Endothelial cell of umbilical vein (primary cell): ENCODE data around the gene AUTS2. TPM values are rescaled to one million over a fixed set of nuclear protein-coding genes. Genes with fewer than 3 reads are reported as not detected.

ENCODE experiments used
- BruUV-seq: library from RNA; stranded (reverse); fragments of 400-500 nt; replicated peaks from 2 replicates; lab custom pipeline; 2021; lab: Mats Ljungman, UMichigan
- CTCF ChIA-PET: fragments of 300-600, 350-600 bp; sonication (Branson Sonifier 250); formaldehyde crosslinking; loops from one replicate; lab custom pipeline; 2021; ENCODE audit warnings: antibody characterized with exemption, inconsistent platforms; lab: Charles Lee
- POLR2A ChIA-PET: fragments of 300-600, 350-600 bp; sonication (Branson Sonifier 250); formaldehyde crosslinking; loops from one replicate; lab custom pipeline; 2021; ENCODE audit warnings: antibody characterized with exemption, inconsistent platforms; lab: Charles Lee
- DNase-seq: peaks from one replicate; pipeline ENCODE4 v3.0.0-alpha.2; 2011; ENCODE audit warnings: low read depth, low spot score
- FAIRE-seq: peaks from 2 replicates; lab custom pipeline; 2011; peaks lifted over from hg19 to GRCh38; lab: Jason Lieb, UNC
- H2AFZ ChIP-seq: 2 replicates; pipeline ENCODE4 v1.6.0; 2012; ENCODE audit warnings: low read depth, low read length, control low read depth, inconsistent platforms
- H3K27ac ChIP-seq: 2 replicates; pipeline ENCODE4 v1.5.1; 2011; ENCODE audit warnings: low read depth, mild to moderate bottlenecking, control low read depth, low read length, moderate library complexity; ENCODE audit not compliant: insufficient read depth
- H3K27me3 ChIP-seq, 2 experiments: 2 replicates each; pipeline versions ENCODE4 v1.6.0 to v1.6.1; 2011; ENCODE audit warnings: low read length in 2 of 2, mixed read lengths in 1 of 2; ENCODE audit not compliant: control insufficient read depth in 2 of 2, insufficient read depth in 2 of 2
- H3K36me3 ChIP-seq, 2 experiments: 2 replicates in 1 of 2; 3 replicates in 1 of 2; pipeline ENCODE4 v1.5.1; 2011; ENCODE audit warnings: low read length in 2 of 2, mild to moderate bottlenecking in 1 of 2, moderate library complexity in 1 of 2; ENCODE audit not compliant: control insufficient read depth in 2 of 2, insufficient read depth in 2 of 2; ENCODE audit errors: extremely low read depth in 1 of 2
- H3K4me1 ChIP-seq: 3 replicates; pipeline ENCODE4 v1.5.1; 2011; ENCODE audit warnings: mild to moderate bottlenecking, low read length; ENCODE audit not compliant: control insufficient read depth, insufficient read depth; ENCODE audit errors: extremely low read depth
- H3K4me2 ChIP-seq: 2 replicates; pipeline ENCODE4 v1.6.1; 2011; ENCODE audit warnings: low read length, control low read depth, mixed read lengths; ENCODE audit not compliant: insufficient read depth
- H3K4me3 ChIP-seq, 3 experiments: fragments of 200-600 bp in 1 of 3; sonication (generic), shearing (Covaris generic) in 1 of 3; replicated peaks in 1 of 3; 2 replicates each; pipeline ENCODE4 v1.5.1; 2011 to 2016; ENCODE audit warnings: control low read depth in 3 of 3, low read length in 3 of 3, mild to moderate bottlenecking in 2 of 3, inconsistent platforms in 1 of 3, low read depth in 1 of 3, moderate library complexity in 1 of 3; ENCODE audit not compliant: insufficient read depth in 1 of 3
- H3K79me2 ChIP-seq: 2 replicates; pipeline ENCODE4 v1.6.0; 2012; ENCODE audit warnings: low read length, inconsistent platforms; ENCODE audit not compliant: control insufficient read depth, insufficient read depth
- H3K9ac ChIP-seq: replicated peaks from 2 replicates; pipeline ENCODE3; 2011; ENCODE audit warnings: low read length, control low read depth; ENCODE audit not compliant: insufficient read depth; ENCODE audit errors: extremely low read depth
- H3K9me1 ChIP-seq: replicated peaks from 3 replicates; pipeline ENCODE4 v1.6.0; 2011; ENCODE audit warnings: mild to moderate bottlenecking, low read length; ENCODE audit not compliant: control insufficient read depth, insufficient read depth; ENCODE audit errors: extremely low read depth
- H3K9me3 ChIP-seq: replicated peaks from 2 replicates; pipeline ENCODE4 v1.5.1; 2012; ENCODE audit warnings: low read length, inconsistent platforms; ENCODE audit not compliant: control insufficient read depth, insufficient read depth
- H4K20me1 ChIP-seq: replicated peaks from 2 replicates; pipeline ENCODE3; 2011; ENCODE audit warnings: mild to moderate bottlenecking, low read length; ENCODE audit not compliant: control insufficient read depth, insufficient read depth; ENCODE audit errors: extremely low read depth
- EZH2 ChIP-seq: IDR thresholded peaks from 2 replicates; pipeline ENCODE4 v1.6.1; 2012; ENCODE audit warnings: borderline replicate concordance, low read depth, mild to moderate bottlenecking, moderate library complexity, low read length, inconsistent platforms; ENCODE audit not compliant: severe bottlenecking
- FOS ChIP-seq: IDR thresholded peaks from 2 replicates; pipeline ENCODE4 v1.6.1; 2011; ENCODE audit warnings: mild to moderate bottlenecking, low read length, moderate library complexity, borderline replicate concordance; ENCODE audit not compliant: insufficient read depth
- GATA2 ChIP-seq: IDR thresholded peaks from 2 replicates; pipeline ENCODE4 v1.7.0; 2011; ENCODE audit warnings: low read depth, mild to moderate bottlenecking, moderate library complexity, mixed read lengths, low read length; ENCODE audit not compliant: insufficient read length, insufficient read depth
- JUN ChIP-seq: IDR thresholded peaks from 2 replicates; pipeline ENCODE4 v1.6.1; 2011; ENCODE audit warnings: borderline replicate concordance, low read depth; ENCODE audit not compliant: insufficient read length, insufficient read depth
- MYC ChIP-seq: IDR thresholded peaks from one replicate; pipeline ENCODE4 v1.6.1; 2011; ENCODE audit warnings: mild to moderate bottlenecking, low read depth, low read length
- POLR2A ChIP-seq: IDR thresholded peaks from 2 replicates; pipeline ENCODE4 v1.6.1; 2012; ENCODE audit warnings: low read depth, mild to moderate bottlenecking, control low read depth, low read length
- POLR2AphosphoS5 ChIP-seq: IDR thresholded peaks from 2 replicates; pipeline ENCODE4 v1.6.1; 2012; ENCODE audit warnings: low read depth, mild to moderate bottlenecking, control low read depth, low read length, moderate library complexity; ENCODE audit not compliant: insufficient read depth
- dilution Hi-C: fragments of 300-500 bp; cut with MboI; formaldehyde crosslinking; loops from one replicate; pipeline ENCODE4 v1.15.0; 2019; ENCODE audit warnings: low sequenced_read_pairs; ENCODE audit not compliant: extremely low pct_ligation_motif_present
- intact Hi-C: fragments of 100-400 bp; cut with micrococcal nuclease; formaldehyde crosslinking; loops from one replicate; pipeline ENCODE4 v1.10.0; 2022
- polyA plus RNA-seq, 4 experiments: library from polyadenylated mRNA; depleted of rRNA in 3 of 4; stranded (reverse) in 3 of 4; unstranded in 1 of 4; fragments of >200 nt; gene quantifications; 2 replicates each; pipeline versions ENCODE4 v1.2.1 to v1.2.3, GENCODE V29; 2011 to 2012; ENCODE audit warnings: missing spikeins in 1 of 4
- total RNA-seq: library from RNA; stranded (reverse); gene quantifications from 2 replicates; pipeline ENCODE4 v1.2.3, GENCODE V29; 2021
- TF ChIP-seq, protein P1 (sequence below): IDR thresholded peaks from 2 replicates; pipeline ENCODE4 v1.6.1; 2011; ENCODE audit not compliant: insufficient read depth, insufficient read length
- TF ChIP-seq, protein P2 (sequence below), 2 donors: IDR thresholded peaks; 1 replicate in 1 of 2; 2 replicates in 1 of 2; pipeline ENCODE4 v1.5.1; 2011; ENCODE audit warnings: low read length in 2 of 2, mild to moderate bottlenecking in 2 of 2, moderate library complexity in 2 of 2, control low read depth in 1 of 2, inconsistent platforms in 1 of 2, low read depth in 1 of 2; ENCODE audit not compliant: insufficient read depth in 1 of 2; ENCODE audit errors: extremely low read depth in 1 of 2

Gene AUTS2
- total and polyA plus RNA-seq, 2 donors (not counting 3 experiments of a cell fraction or from before 2014, with no cell fraction given): 0.59 to 8.0 TPM

DNA sequence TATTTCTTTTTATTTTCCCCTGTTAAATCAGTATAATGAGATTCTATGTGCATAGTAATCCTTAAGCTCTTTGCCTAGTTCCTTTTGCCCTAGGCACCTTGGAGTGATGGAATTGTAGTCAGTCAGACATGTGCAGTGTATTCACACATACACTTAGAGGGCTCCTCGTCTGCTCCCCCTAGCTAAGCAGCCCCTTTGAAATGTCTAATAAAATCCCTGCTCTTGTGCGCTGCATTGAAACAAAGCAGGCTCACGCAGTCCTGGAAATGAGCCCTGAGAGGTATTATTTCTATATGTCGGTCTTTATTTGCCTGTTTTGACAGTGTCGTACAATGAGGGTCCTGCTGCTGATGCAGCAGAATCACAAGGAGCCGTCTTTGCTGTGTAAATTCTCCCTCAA, 258.7 kb downstream of the AUTS2 start:
- intact Hi-C loops: no loop called here
- Histone ChIP-seq H3K79me2 (no peaks in the 10 kb centered on the region), H3K4me2 (no peak overlapping the region), H3K36me3 (no peaks in the 10 kb centered on the region), H3K27ac (no peak overlapping the region), H3K9me1 (no peaks in the 10 kb centered on the region), H3K9me3 (no peaks in the 10 kb centered on the region), H3K9ac (no peak overlapping the region), H3K27me3 (no peaks in the 10 kb centered on the region), H3K4me3 (no peak overlapping the region), H4K20me1 (no peaks in the 10 kb centered on the region), H3K4me1 (no peaks in the 10 kb centered on the region), H2AFZ (no peak overlapping the region)
- dilution Hi-C loops: no loop called here
- no TSS peak for BruUV-seq
- TF ChIP-seq JUN (no peak), POLR2AphosphoS5 (no peak), EZH2 (no peak), POLR2A (no peak), MYC (no peak), FOS (no peak), GATA2 (no peak)
- TF ChIP-seq, protein P1, sequence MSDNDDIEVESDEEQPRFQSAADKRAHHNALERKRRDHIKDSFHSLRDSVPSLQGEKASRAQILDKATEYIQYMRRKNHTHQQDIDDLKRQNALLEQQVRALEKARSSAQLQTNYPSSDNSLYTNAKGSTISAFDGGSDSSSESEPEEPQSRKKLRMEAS: no peak
- no peak for DNase-seq
- FAIRE-seq: no peak
- CTCF ChIA-PET: no interaction called here
- POLR2A ChIA-PET: no interaction called here

DNA sequence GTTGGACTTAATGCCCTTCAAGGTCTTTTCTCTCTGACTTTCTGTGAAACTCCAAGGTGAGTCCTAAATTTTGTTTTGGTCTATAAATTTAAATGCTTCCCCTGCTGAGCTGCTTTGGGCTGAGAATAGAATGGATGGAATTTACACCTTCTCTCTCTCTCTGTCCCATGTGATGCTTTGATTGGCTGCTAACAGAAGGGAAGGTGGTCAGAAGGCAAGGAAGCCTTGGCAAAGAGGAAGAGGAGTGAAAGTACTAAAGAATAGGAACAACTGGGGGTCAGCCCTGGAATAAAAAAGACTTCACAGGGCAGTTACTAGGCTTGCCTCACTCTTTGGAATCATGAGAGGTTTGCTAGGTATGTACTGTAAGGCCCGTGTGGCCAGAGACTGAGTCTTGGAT, 260.2 kb downstream of the AUTS2 start:
- H3K9ac ChIP-seq: no peak overlapping the region
- no peak overlapping the region for H3K27ac ChIP-seq
- CTCF ChIA-PET: no interaction called here
- POLR2A ChIA-PET: no interaction called here
- H3K79me2 ChIP-seq: no peaks in the 10 kb centered on the region
- no peak for FAIRE-seq
- no peaks in the 10 kb centered on the region for H3K9me3 ChIP-seq
- H3K9me1 ChIP-seq: no peaks in the 10 kb centered on the region
- H3K4me3 ChIP-seq: no peak overlapping the region
- dilution Hi-C loops (no loop called here), intact Hi-C loops (no loop called here)
- H3K4me1 ChIP-seq: no peaks in the 10 kb centered on the region
- H3K27me3 ChIP-seq: no peaks in the 10 kb centered on the region
- BruUV-seq: no TSS peak
- H4K20me1 ChIP-seq: no peaks in the 10 kb centered on the region
- H2AFZ ChIP-seq: no peak overlapping the region
- TF ChIP-seq, protein P1: no peak
- TF ChIP-seq, protein P2, sequence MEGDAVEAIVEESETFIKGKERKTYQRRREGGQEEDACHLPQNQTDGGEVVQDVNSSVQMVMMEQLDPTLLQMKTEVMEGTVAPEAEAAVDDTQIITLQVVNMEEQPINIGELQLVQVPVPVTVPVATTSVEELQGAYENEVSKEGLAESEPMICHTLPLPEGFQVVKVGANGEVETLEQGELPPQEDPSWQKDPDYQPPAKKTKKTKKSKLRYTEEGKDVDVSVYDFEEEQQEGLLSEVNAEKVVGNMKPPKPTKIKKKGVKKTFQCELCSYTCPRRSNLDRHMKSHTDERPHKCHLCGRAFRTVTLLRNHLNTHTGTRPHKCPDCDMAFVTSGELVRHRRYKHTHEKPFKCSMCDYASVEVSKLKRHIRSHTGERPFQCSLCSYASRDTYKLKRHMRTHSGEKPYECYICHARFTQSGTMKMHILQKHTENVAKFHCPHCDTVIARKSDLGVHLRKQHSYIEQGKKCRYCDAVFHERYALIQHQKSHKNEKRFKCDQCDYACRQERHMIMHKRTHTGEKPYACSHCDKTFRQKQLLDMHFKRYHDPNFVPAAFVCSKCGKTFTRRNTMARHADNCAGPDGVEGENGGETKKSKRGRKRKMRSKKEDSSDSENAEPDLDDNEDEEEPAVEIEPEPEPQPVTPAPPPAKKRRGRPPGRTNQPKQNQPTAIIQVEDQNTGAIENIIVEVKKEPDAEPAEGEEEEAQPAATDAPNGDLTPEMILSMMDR (IDR thresholded peaks at IDR 0.05; ENCODE audit: extremely low read depth in 1 of 2, insufficient read depth in 1 of 2, low read depth in 1 of 2, low read length in 2 of 2): no peak
- TF ChIP-seq MYC (no peak), JUN (no peak), POLR2A (no peak), FOS (no peak), POLR2AphosphoS5 (no peak), EZH2 (no peak), GATA2 (no peak)
- no peak overlapping the region for H3K4me2 ChIP-seq
- no peak for DNase-seq
- no peaks in the 10 kb centered on the region for H3K36me3 ChIP-seq
